Thoracic aorta (tissue), 2 donors: ENCODE results near the gene OLFM2. TPM values are rescaled to one million over a fixed set of nuclear protein-coding genes. Genes with fewer than 3 reads are reported as not detected.

Experiments
- ATAC-seq: fragments of 150-250 bp; one replicate; pipeline ENCODE4 v1.8.0; 2017; ENCODE audit warnings: low read depth; ENCODE audit not compliant: insufficient number of reproducible peaks, low FRiP score
- DNase-seq: peaks from one replicate; pipeline ENCODE4 v3.0.0-alpha.2; 2020; ENCODE audit warnings: low spot score
- H3K27ac ChIP-seq, 2 donors: fragments of 200-600 bp; sonication (generic); 1 replicate in 1 of 2; 2 replicates in 1 of 2; pipeline ENCODE4 v1.5.1; 2016; ENCODE audit warnings: mild to moderate bottlenecking in 2 of 2, moderate library complexity in 2 of 2
- H3K27me3 ChIP-seq: fragments of 200-600 bp; sonication (generic); replicated peaks from 2 replicates; pipeline ENCODE4 v1.6.0; 2016; ENCODE audit warnings: mild to moderate bottlenecking; ENCODE audit not compliant: insufficient read depth
- H3K36me3 ChIP-seq: fragments of 200-600 bp; sonication (generic); one replicate; pipeline ENCODE4 v1.5.1; 2016
- H3K4me1 ChIP-seq, 2 donors: fragments of 200-600 bp; sonication (generic); 1 replicate in 1 of 2; 2 replicates in 1 of 2; pipeline versions ENCODE4 v1.5.1 to v1.6.0; 2016; ENCODE audit warnings: low read depth in 2 of 2, mild to moderate bottlenecking in 1 of 2; ENCODE audit not compliant: control insufficient read depth in 1 of 2
- H3K4me3 ChIP-seq: fragments of 200-600 bp; sonication (generic); 2 replicates; pipeline ENCODE4 v1.5.1; 2016; ENCODE audit warnings: mild to moderate bottlenecking
- H3K9me3 ChIP-seq: fragments of 200-600 bp; sonication (generic); 2 replicates; pipeline ENCODE4 v1.5.1; 2016
- total RNA-seq, 2 donors: library from RNA; depleted of rRNA; stranded (reverse); fragments of >200 nt; gene quantifications; one replicate each; pipeline versions ENCODE4 v1.1.0 to v1.2.3, GENCODE V29; 2016
- TF ChIP-seq, protein P1 (sequence below): fragments of 200-600 bp; sonication (generic); IDR thresholded peaks from one replicate; pipeline ENCODE4 v1.5.1; 2019; ENCODE audit warnings: antibody characterized with exemption

Gene OLFM2
- total RNA-seq, 2 donors from 2014 or later, result 5.8 to 13.4 TPM

DNA sequence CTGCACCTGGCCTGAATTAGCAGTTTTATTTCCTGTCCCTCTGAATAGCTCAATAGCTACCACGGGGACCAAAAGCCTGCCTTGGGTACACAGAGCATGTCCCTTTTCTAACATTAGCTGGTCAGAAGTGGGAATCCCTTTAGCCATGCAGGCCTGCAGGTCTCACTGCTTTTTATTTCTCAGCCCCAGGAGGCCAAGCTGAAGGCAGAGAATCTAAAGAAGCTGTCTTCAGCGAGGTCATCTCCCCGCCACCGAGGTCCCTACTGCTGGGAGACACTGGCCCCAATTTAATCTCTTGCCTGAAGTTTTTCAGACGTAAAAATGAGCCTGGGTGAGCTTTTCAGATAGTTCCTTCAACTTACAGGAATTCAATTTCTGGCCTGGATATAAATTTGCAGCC lies 60.5 kb downstream of the OLFM2 start:
- no peak for DNase-seq
- Histone ChIP-seq H3K27me3 (no peaks in the 10 kb centered on the region), H3K36me3 (no peaks in the 10 kb centered on the region), H3K27ac (no peak overlapping the region), H3K4me3 (no peak overlapping the region), H3K9me3 (no peaks in the 10 kb centered on the region), H3K4me1 (no peaks in the 10 kb centered on the region)
- ATAC-seq, result no peak
- TF ChIP-seq, protein P1, sequence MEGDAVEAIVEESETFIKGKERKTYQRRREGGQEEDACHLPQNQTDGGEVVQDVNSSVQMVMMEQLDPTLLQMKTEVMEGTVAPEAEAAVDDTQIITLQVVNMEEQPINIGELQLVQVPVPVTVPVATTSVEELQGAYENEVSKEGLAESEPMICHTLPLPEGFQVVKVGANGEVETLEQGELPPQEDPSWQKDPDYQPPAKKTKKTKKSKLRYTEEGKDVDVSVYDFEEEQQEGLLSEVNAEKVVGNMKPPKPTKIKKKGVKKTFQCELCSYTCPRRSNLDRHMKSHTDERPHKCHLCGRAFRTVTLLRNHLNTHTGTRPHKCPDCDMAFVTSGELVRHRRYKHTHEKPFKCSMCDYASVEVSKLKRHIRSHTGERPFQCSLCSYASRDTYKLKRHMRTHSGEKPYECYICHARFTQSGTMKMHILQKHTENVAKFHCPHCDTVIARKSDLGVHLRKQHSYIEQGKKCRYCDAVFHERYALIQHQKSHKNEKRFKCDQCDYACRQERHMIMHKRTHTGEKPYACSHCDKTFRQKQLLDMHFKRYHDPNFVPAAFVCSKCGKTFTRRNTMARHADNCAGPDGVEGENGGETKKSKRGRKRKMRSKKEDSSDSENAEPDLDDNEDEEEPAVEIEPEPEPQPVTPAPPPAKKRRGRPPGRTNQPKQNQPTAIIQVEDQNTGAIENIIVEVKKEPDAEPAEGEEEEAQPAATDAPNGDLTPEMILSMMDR, result no peak

DNA sequence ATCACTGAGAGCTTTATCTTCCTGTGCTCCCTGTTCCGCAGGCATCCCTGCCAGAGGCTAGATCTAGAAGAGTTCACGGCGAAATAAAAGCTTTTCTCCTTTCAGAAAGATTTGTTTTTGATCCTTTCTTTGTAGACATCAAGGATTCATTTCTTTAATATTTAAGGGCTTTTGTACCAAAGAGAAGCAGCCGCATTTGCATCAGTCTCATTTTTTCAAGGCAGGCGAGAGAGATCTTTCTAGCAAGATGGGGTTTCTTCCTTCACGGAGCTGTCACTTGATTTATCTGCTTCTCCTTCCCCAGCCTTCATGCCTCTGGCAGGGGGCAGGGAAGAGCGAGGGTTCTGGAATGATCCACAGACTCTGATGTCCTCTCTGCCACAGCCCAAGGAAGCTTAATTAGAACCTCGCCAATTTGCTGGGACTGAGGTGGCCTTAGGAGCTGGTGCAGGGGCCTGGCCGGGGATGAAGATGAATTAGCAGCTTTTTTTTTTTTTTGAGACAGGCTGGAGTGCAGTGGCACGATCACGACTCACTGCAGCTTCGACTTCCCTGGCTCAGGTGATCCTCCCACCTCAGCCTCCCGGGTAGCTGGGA lies 61.2 kb downstream of the OLFM2 start:
- Histone ChIP-seq H3K27ac (no peak overlapping the region), H3K9me3 (no peaks in the 10 kb centered on the region), H3K36me3 (no peaks in the 10 kb centered on the region), H3K27me3 (no peaks in the 10 kb centered on the region), H3K4me1 (no peaks in the 10 kb centered on the region), H3K4me3 (no peak overlapping the region)
- ATAC-seq (no peak), DNase-seq (no peak)
- TF ChIP-seq, protein P1, result no peak

DNA sequence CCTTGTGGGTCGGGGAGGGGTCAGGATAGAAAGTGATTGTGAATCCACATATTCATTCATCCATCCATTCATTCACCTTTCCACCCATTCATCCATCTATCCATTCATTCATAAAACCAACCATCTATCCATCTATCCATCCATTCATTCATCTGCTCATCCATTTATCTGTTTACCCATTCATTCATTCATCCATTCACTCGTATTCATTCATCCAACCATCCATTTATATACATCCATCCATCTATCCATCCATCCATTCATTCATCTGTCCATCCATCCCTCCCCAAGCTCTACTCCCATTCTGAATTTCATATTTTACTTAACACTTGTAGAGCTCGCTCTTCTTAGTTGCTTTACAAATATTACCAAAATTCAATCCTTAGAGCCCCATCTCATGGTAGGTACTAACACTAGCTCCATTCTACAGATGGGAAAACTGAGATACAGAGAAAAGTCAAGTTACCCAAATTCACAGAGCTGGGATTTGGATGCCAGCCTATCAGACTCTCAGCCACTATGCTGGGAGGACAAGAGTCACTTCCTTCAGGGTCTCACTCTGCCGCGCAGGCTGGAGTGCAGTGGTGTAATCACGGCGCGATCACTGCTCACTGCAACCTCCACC lies 63.6 kb downstream of the OLFM2 start:
- TF ChIP-seq, protein P1, result no peak
- no peak for DNase-seq
- H3K36me3 ChIP-seq, result no peaks in the 10 kb centered on the region
- no peaks in the 10 kb centered on the region for H3K27me3 ChIP-seq
- no peak for ATAC-seq
- no peaks in the 10 kb centered on the region for H3K9me3 ChIP-seq
- H3K4me3 ChIP-seq, result no peak overlapping the region
- no peaks in the 10 kb centered on the region for H3K4me1 ChIP-seq
- no peak overlapping the region for H3K27ac ChIP-seq

DNA sequence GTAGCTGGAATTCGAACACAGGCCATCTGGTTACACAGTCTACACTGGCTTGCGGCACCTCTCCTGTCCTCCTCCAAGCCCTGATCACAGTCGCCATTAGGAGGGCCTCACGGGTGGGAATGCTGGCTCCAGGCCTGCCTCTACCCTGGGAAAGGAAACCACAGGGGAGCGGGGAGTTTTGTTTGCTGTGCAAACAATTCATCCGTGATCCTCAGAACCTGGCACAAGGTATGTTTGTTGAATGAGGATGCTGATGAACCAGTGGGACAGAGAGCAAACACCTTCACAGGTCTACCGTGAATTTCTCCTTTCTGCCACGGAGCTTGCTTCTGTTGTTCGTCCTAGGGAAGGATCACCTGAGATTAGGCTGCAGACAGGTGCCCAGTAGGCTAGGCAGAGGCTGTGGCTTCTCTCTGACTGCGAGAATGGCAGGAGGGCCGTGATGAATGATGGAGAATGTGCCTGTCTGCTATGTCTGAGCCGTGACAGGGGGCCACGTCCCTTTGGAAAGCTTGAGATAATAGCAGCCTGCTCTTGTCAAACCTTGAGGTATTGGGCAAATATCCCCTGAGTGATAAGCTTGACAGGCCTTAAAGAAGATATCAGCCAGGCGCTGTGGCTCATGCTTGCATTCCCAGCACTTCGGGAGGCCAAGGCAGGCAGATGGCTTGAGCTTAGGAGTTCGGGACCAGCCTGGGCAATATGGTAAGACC lies 64.5 kb downstream of the OLFM2 start:
- no peaks in the 10 kb centered on the region for H3K9me3 ChIP-seq
- H3K27me3 ChIP-seq, result no peaks in the 10 kb centered on the region
- no peak for ATAC-seq
- TF ChIP-seq, protein P1, result no peak
- H3K4me1 ChIP-seq, result no peaks in the 10 kb centered on the region
- no peak overlapping the region for H3K4me3 ChIP-seq
- no peak overlapping the region for H3K27ac ChIP-seq
- DNase-seq, result no peak
- no peaks in the 10 kb centered on the region for H3K36me3 ChIP-seq

DNA sequence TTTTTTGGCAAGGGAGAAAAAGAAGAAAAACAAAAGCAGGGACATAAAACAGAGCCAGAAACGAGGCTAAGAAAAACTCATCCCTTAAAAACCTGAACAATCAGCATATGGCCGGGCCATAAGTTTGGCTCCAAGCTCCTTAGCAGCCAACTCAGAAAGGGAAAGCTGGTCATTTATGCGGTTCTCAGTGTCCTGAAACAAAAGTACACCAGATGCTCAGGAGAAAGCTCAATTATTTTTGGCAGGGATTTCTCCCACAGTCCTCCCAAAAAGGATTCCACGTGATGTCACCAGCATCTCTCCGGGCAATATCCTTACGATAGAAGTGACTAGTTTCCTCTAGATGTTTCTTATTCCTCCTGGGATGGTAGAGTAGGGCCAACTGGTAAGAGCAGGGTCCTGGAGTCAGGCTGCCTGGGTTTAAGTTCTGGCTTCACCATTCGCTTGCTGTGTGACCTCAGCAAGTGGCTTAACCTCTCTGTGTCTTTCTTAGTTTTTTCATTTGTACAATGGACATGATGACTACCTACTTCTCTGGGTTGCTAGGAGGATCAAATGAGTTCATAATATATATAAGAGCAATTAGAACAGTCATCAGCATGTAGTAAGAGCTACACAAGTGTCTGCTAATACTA lies 67.2 kb downstream of the OLFM2 start:
- no peaks in the 10 kb centered on the region for H3K4me1 ChIP-seq
- no peak overlapping the region for H3K4me3 ChIP-seq
- H3K27me3 ChIP-seq, result no peaks in the 10 kb centered on the region
- no peaks in the 10 kb centered on the region for H3K9me3 ChIP-seq
- H3K36me3 ChIP-seq, result no peaks in the 10 kb centered on the region
- DNase-seq (no peak), ATAC-seq (no peak)
- TF ChIP-seq, protein P1, result no peak
- no peak overlapping the region for H3K27ac ChIP-seq
